Right cardiac atrium (tissue), 5 donors: ENCODE results near the gene OR51F2. TPM values are rescaled to one million over a fixed set of nuclear protein-coding genes. Genes with fewer than 3 reads are reported as not detected.
"Not testable (repeated sequence)": the region's sequence is repeated elsewhere in the genome, so short reads cannot be mapped to it uniquely, and the experiment has no call there.

Experiments
- ATAC-seq, 2 donors: fragments of 200-7000 bp; cut with Tn5 transposase; one replicate each; pipeline versions ENCODE4 v1.8.0 to v1.9.1; 2020; ENCODE audit warnings: moderate library complexity in 2 of 2, mild to moderate bottlenecking in 1 of 2
- DNase-seq, 3 donors: peaks; one replicate each; pipeline ENCODE4 v3.0.0-alpha.2; 2020
- H3K27ac ChIP-seq: one replicate; pipeline ENCODE4 v1.5.1; 2013; ENCODE audit warnings: mild to moderate bottlenecking, low read length, control low read depth, moderate library complexity
- H3K27me3 ChIP-seq: one replicate; pipeline ENCODE4 v1.6.1; 2013; ENCODE audit not compliant: control insufficient read depth, insufficient read depth
- H3K4me1 ChIP-seq: one replicate; pipeline ENCODE4 v1.6.1; 2013; ENCODE audit warnings: low read length; ENCODE audit not compliant: control insufficient read depth, insufficient read depth
- H3K4me3 ChIP-seq: one replicate; pipeline ENCODE4 v1.5.1; 2013; ENCODE audit warnings: low read length, control low read depth
- H3K9me3 ChIP-seq: one replicate; pipeline ENCODE4 v1.6.1; 2013; ENCODE audit warnings: low read length; ENCODE audit not compliant: control insufficient read depth
- WGBS: extraction: QIAGEN DNeasy Blood & Tissue Kit; methylation state at CpG from one replicate; pipeline ENCODE4 v1.1.7; 2013; 5-methylcytosine and 5-hydroxymethylcytosine counted together
- intact Hi-C, 4 donors: fragments of 100-400 bp; cut with DNase I; formaldehyde crosslinking; loops; one replicate each; pipeline versions ENCODE4 v1.11.0 to v1.14.0; 2022 to 2023
- polyA plus RNA-seq: library from polyadenylated mRNA; stranded (reverse); fragments of 200-250 nt; gene quantifications from one replicate; pipeline ENCODE4 v1.2.3, GENCODE V29; 2013
- total RNA-seq, 4 donors: library from RNA; stranded (reverse); fragmentation: NEBNext Ultra II Directional; extraction: Animal tissue kit (Norgen Biotek cat#: 25700); gene quantifications; one replicate each; pipeline ENCODE4 v1.2.1, GENCODE V29; 2021
- donor health status: healthy with polysubstance abuse.
- donor health status: DM: no; HTN: yes; CAD: no.
- donor health status: DM: no; HTN: no; CAD: no.
- donor health status: DM: no; HTN: yes; CAD: no; lungs with severe emphysema.
- donor health status: DM: yes; HTN: yes; CAD: no.

OR51F2 gene
- total and polyA plus RNA-seq, 5 donors = not detected

DNA sequence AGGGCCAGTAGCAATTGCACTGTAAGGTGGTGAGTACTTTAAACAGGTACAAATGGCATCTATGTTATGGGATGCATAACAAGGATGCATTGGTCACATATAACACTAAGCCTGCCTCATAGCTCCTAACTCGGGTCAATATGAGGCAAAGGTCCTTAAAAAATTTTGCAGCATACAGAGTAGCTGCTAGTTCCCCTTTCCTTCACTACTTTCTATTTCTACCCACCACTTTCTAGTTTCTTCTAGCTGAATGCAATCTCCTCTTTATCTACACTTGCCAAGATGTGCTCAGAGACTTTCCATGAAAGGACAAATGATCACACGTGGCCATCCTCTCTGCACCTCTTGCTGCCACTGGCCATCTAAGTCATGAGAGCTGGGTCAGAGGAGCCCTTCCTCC, 9.8 kb downstream of the OR51F2 start:
- DNase-seq (no peak), ATAC-seq (no peak)
- Histone ChIP-seq H3K4me1 (no peaks in the 10 kb centered on the region), H3K27ac (no peak overlapping the region), H3K4me3 (no peak overlapping the region), H3K9me3 (no peaks in the 10 kb centered on the region), H3K27me3 (no peaks in the 10 kb centered on the region)
- intact Hi-C loops = no loop called here
- WGBS = 60% methylated on average over 2 of the region's 2 CpGs

DNA sequence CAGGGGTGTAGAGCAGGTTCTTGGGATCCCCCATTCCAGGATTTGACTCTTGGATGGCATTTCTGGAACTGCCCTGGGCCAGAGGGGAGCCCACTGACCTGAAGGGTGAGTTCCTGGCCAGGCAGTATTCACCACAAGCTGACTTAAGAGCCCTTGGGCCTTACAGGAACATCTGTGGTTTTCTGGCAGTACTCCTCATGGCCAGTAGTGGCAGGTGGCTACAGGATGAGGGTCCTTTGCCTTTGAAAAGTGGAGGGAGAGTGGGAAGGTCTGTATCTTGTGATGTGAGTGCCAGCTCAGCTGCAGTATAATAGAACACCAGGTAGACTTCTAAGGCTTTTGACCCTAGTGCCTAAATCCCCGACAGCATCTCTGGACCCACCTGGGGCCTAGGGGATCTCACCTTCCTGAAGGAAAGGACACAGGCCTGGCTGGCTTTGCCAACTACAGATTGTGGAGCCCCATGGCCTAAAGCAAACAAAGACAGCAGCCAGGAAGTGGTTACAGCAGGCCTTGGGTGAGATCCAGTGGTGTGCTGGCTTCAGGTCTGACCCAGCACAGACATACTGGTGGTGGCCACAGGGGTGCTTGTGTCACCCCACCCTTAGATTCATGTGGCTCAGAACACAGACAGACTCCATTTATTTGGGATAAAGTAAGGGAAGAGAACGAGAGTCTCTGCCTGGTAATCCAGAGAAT, 18.9 kb downstream of the OR51F2 start:
- Histone ChIP-seq H3K27me3 (no peaks in the 10 kb centered on the region), H3K9me3 (no peaks in the 10 kb centered on the region), H3K27ac (no peak overlapping the region), H3K4me1 (no peaks in the 10 kb centered on the region), H3K4me3 (no peak overlapping the region)
- WGBS = 82% methylated on average over 2 of the region's 2 CpGs
- intact Hi-C loops = no loop called here
- no peak for ATAC-seq
- DNase-seq = no peak

DNA sequence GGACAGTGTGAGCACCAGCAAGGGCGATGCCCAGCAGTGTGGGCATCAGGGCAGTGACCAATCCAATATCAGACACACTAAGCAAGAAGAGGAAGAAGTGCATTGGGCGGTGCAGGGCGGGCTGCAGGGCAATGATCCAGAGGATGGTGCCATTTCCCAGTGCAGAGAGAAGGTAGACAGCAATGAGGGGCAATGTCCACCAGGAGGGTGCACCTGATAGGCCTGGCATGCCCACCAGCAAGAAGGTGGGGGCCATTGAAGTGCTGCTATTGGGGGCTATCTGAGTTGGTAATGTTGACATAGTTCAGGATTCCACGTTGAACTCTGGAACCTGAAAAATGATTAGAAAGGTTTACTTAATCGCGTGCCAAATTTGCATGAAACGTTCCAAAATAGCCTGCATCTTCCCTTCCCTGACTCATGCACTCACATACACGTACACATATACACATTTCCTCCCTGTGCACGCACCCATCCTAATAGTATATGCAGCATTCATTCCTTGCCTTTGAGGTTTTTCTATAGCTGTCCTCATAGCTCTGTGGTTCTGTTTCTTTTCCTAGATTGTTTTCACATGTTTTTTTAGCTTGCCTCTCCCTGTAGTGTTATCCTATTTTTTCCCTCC, 27.9 kb downstream of the OR51F2 start, which contains the start of gene OR51S1:
OR51S1 (minus strand) TSS at position 301 of the 625 bp plus-strand sequence; CDS start at position 301, 0 bp downstream.
- H3K27ac ChIP-seq = no peak within 1 kb of the TSS
- no peaks in the 10 kb centered on the region for H3K4me1 ChIP-seq
- H3K9me3 ChIP-seq = no peaks in the 10 kb centered on the region
- H3K27me3 ChIP-seq = no peaks in the 10 kb centered on the region
- DNase-seq = no peak
- WGBS = 65% methylated on average over 9 of the region's 9 CpGs
- intact Hi-C loops = no loop called here
- ATAC-seq = no peak
- H3K4me3 ChIP-seq = no peak within 1 kb of the TSS

DNA sequence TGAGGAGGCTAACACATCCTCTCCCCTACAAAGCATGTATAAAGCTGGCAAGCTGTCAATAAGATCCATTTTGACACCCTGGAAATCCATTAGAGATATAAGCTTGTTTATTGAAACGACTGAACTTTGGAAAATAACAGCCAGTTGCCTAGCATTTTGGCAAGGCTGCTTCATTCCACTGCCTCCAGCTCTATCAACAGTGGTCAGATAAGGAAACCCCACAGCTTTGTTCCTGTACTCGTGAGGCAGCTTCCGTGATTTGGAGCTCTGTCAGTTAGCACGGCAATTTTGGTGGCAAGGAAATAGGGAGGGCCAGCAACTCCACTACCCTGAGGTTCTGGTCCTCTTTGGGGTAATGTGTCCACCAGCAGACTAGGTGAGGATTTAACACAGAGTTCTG, 29.9 kb downstream of the OR51F2 start:
- intact Hi-C loops = no loop called here
- 4% methylated on average over 4 of the region's 4 CpGs for WGBS
- peak; percentile 96 to 97 for ATAC-seq

DNA sequence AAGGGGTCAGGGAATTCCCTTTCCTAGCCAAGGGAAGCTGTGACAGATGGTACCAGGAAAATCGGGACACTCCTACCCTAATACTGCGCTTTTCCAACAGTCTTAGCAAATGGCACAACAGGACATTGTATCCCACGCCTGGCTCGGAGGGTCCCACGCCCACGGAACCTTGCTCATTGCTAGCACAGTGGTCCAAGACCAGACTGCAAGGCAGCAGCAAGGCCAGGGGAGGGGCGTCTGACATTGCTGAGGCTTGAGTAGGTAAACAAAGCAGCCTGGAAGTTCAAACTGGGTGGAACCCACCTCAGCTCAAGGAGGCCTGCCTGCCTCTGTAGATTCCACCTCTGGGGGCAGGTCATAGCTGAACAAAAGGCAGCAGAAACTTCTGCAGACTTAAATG, 33.2 kb downstream of the OR51F2 start:
- H3K27ac ChIP-seq, intact Hi-C loops, DNase-seq, H3K27me3 ChIP-seq, H3K4me1 ChIP-seq, ATAC-seq, H3K9me3 ChIP-seq, H3K4me3 ChIP-seq: not testable (repeated sequence)
- 91% methylated on average over 7 of the region's 7 CpGs for WGBS

More for the DNA sequence above, 29.9 kb downstream of the OR51F2 start:
- Histone ChIP-seq H3K9me3 (no peaks in the 10 kb centered on the region), H3K27me3 (no peaks in the 10 kb centered on the region), H3K4me1 (no peaks in the 10 kb centered on the region), H3K27ac (peak overlapping the region; percentile 4), H3K4me3 (no peak overlapping the region)
- peak in 2 of 3 donors; percentile 24 to 42 for DNase-seq

DNA sequence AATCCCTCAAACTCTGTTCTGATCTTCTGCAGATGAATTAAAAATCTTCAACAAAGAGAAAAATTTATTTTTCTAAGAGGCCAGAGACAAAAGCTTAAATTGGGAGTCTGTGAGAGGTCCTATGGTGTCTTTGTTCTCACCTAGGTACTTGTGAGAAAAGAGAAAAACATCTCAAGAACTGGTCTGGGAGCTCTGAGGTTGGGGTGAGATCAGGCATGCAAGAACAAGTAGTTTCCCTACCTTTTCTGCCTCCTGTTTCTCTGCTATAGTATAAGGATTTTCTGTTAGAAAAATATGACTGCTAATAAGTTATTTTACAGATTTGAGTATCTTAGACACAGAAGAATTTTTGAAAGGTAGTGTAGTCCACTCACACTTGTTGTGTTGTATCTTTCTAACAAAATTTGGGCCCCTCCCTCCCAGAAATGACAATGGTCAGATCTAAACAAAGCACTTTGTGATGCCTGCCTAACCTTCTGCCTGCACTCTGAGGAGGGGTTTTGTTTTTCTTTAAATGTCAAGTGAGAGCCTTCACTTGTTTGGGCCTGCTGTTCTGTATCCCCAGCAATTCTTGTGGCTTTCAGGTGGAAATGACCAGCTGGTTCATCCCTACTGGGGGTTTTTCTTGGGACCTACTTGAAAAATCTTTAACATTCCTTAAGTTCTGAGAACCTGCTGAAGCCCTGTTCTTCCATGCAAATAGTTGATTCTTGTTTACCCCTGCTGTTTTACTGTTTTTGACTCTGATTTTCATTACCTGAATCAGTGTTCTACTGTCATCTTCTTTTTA, 41.5 kb downstream of the OR51F2 start:
- DNase-seq = no peak
- intact Hi-C loops = no loop called here
- H3K4me1 ChIP-seq = no peaks in the 10 kb centered on the region
- no peaks in the 10 kb centered on the region for H3K27me3 ChIP-seq
- H3K27ac ChIP-seq = no peak overlapping the region
- no peak for ATAC-seq
- no peak overlapping the region for H3K4me3 ChIP-seq
- H3K9me3 ChIP-seq = no peaks in the 10 kb centered on the region

DNA sequence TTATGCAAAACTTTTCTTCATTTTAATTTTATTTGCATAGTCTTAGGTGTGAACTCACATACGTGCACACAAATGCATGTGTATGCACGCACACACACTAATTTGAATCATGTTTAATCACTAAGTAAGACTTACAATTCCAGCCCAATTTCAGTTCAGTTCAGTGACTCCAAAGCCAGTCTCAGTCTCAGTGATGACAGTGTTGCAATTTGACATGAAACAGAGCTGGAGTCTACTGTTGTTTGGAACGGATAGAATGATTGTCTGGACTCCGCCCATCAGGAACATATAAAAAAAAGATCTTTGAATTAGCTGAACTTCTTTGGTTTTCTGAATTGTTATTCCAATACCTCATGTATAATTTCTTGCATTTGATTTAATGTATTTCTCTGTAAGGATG, 42.8 kb downstream of the OR51F2 start:
- Histone ChIP-seq H3K4me1 (no peaks in the 10 kb centered on the region), H3K9me3 (no peaks in the 10 kb centered on the region), H3K27ac (no peak overlapping the region), H3K27me3 (no peaks in the 10 kb centered on the region), H3K4me3 (no peak overlapping the region)
- no peak for ATAC-seq
- 41% methylated on average over 4 of the region's 4 CpGs for WGBS
- DNase-seq = no peak
- intact Hi-C loops = no loop called here

DNA sequence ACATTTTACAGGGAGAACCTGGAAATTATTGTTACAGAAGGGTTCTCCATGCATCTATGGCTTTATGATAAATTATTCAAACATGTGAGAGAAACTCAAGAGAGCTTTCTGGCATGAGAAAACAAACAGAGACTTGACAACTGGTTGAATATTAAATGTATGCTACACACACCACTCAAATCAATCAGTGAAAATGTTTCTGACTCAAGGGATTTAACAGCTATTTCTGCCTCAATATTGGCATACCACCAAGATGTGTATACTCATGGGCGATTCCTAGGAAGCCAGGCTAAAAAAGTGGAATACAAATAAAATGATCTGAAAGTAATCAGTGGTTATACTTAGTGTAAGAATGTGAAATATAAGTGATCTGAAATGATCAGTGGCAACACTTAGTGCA, 44.7 kb downstream of the OR51F2 start:
- Histone ChIP-seq H3K9me3 (no peaks in the 10 kb centered on the region), H3K27ac (no peak overlapping the region), H3K4me1 (no peaks in the 10 kb centered on the region), H3K4me3 (no peak overlapping the region), H3K27me3 (no peaks in the 10 kb centered on the region)
- intact Hi-C loops = no loop called here
- DNase-seq = no peak
- WGBS = 37% methylated on average over 1 of the region's 1 CpG
- ATAC-seq = no peak

Other genes starting within 250 kb of the OR51F2 start
- gene OR52I2, start 239.6 kb upstream of the OR51F2 start, total RNA-seq = not detected
- not detected for gene OR52I2, start 239.6 kb upstream of the OR51F2 start, polyA plus RNA-seq
- gene OR52I1, start 227.3 kb upstream of the OR51F2 start, total RNA-seq = not detected
- not detected for gene OR52I1, start 227.3 kb upstream of the OR51F2 start, polyA plus RNA-seq
- gene TRIM68, start 213.1 kb upstream of the OR51F2 start, total RNA-seq = 10 to 100 TPM in 3 of 4 donors, 1 to 10 TPM in 1; 10.0 to 12.4 (median 10.8) TPM
- gene TRIM68, start 213.1 kb upstream of the OR51F2 start, polyA plus RNA-seq = 6.5 TPM
- gene OR51D1, start 183.8 kb upstream of the OR51F2 start, total RNA-seq = not detected
- gene OR51D1, start 183.8 kb upstream of the OR51F2 start, polyA plus RNA-seq = not detected
- gene OR51E1, start 177.3 kb upstream of the OR51F2 start, total RNA-seq = under 1 TPM; 0.22 to 0.63 (median 0.24) TPM
- 0.45 TPM for gene OR51E1, start 177.3 kb upstream of the OR51F2 start, polyA plus RNA-seq
- not detected for gene OR51E2, start 123.5 kb upstream of the OR51F2 start, total RNA-seq
- gene OR51E2, start 123.5 kb upstream of the OR51F2 start, polyA plus RNA-seq = 0.05 TPM
- not detected for gene MMP26, start 116.5 kb upstream of the OR51F2 start, total RNA-seq
- gene MMP26, start 116.5 kb upstream of the OR51F2 start, polyA plus RNA-seq = not detected
- gene OR51F1, start 51.4 kb upstream of the OR51F2 start, total RNA-seq = not detected
- not detected for gene OR51F1, start 51.4 kb upstream of the OR51F2 start, polyA plus RNA-seq
- not detected for gene OR52R1, start 16.9 kb upstream of the OR51F2 start, total RNA-seq
- gene OR52R1, start 16.9 kb upstream of the OR51F2 start, polyA plus RNA-seq = not detected
- not detected for gene OR51S1, start 27.9 kb downstream of the OR51F2 start, total RNA-seq
- gene OR51S1, start 27.9 kb downstream of the OR51F2 start, polyA plus RNA-seq = not detected
- not detected for gene OR51T1, start 60.6 kb downstream of the OR51F2 start, total RNA-seq
- not detected for gene OR51T1, start 60.6 kb downstream of the OR51F2 start, polyA plus RNA-seq
- gene OR51A7, start 82.5 kb downstream of the OR51F2 start, total RNA-seq = not detected
- not detected for gene OR51A7, start 82.5 kb downstream of the OR51F2 start, polyA plus RNA-seq
- not detected for gene OR51G2, start 98.0 kb downstream of the OR51F2 start, total RNA-seq
- gene OR51G2, start 98.0 kb downstream of the OR51F2 start, polyA plus RNA-seq = not detected
- gene OR51G1, start 103.0 kb downstream of the OR51F2 start, total RNA-seq = not detected
- not detected for gene OR51G1, start 103.0 kb downstream of the OR51F2 start, polyA plus RNA-seq
- gene OR51A4, start 126.3 kb downstream of the OR51F2 start, total RNA-seq = not detected
- not detected for gene OR51A4, start 126.3 kb downstream of the OR51F2 start, polyA plus RNA-seq
- not detected for gene OR51A2, start 134.4 kb downstream of the OR51F2 start, total RNA-seq
- not detected for gene OR51A2, start 134.4 kb downstream of the OR51F2 start, polyA plus RNA-seq
- not detected for gene OR51L1, start 173.5 kb downstream of the OR51F2 start, total RNA-seq
- gene OR51L1, start 173.5 kb downstream of the OR51F2 start, polyA plus RNA-seq = not detected
- not detected for gene OR52J3, start 225.2 kb downstream of the OR51F2 start, total RNA-seq
- not detected for gene OR52J3, start 225.2 kb downstream of the OR51F2 start, polyA plus RNA-seq
- not detected for gene OR52E2, start 238.3 kb downstream of the OR51F2 start, total RNA-seq
- gene OR52E2, start 238.3 kb downstream of the OR51F2 start, polyA plus RNA-seq = not detected
- gene OR52E1, start 248.3 kb downstream of the OR51F2 start, total RNA-seq = not detected
- not detected for gene OR52E1, start 248.3 kb downstream of the OR51F2 start, polyA plus RNA-seq